Mucosa of descending colon (tissue), 3 donors: ENCODE results near the gene RER1. TPM values are rescaled to one million over a fixed set of nuclear protein-coding genes. Genes with fewer than 3 reads are reported as not detected.

Experiments
- ATAC-seq: fragments of 200-7000 bp; cut with Tn5 transposase; one replicate; pipeline ENCODE4 v1.9.1; 2020; ENCODE audit warnings: mild to moderate bottlenecking, moderate library complexity
- DNase-seq, 3 donors: peaks; one replicate each; pipeline ENCODE4 v3.0.0-alpha.2; 2020
- H3K36me3 ChIP-seq: fragments of 200-600 bp; one replicate; pipeline ENCODE4 v1.8.0; 2021; ENCODE audit warnings: low read depth, mild to moderate bottlenecking
- H3K4me1 ChIP-seq: fragments of 200-600 bp; one replicate; pipeline ENCODE4 v1.8.0; 2021; ENCODE audit warnings: low read depth, mild to moderate bottlenecking
- H3K4me3 ChIP-seq: fragments of 200-600 bp; one replicate; pipeline ENCODE4 v1.8.0; 2021; ENCODE audit warnings: mild to moderate bottlenecking
- H3K9me3 ChIP-seq: fragments of 200-600 bp; one replicate; pipeline ENCODE4 v1.8.0; 2021; ENCODE audit warnings: mild to moderate bottlenecking
- CTCF ChIP-seq: fragments of 200-600 bp; IDR thresholded peaks from one replicate; pipeline ENCODE4 v1.8.0; 2022; ENCODE audit warnings: antibody characterized with exemption, mild to moderate bottlenecking
- intact Hi-C, 2 donors: fragments of 100-400 bp; cut with DNase I in 1 of 2; cut with micrococcal nuclease in 1 of 2; formaldehyde crosslinking; loops; one replicate each; pipeline versions ENCODE4 v1.11.0 to v1.11.1; 2022; cut with DNase I, micrococcal nuclease
- total RNA-seq, 3 donors: library from RNA; stranded (reverse); fragmentation: NEBNext Ultra II Directional in 2 of 3; extraction: Animal tissue kit (Norgen Biotek cat#: 25700) in 2 of 3; gene quantifications; one replicate each; pipeline versions ENCODE4 v1.2.1 to v1.2.4, GENCODE V29; 2021 to 2023
- donor health status: DM: no; HTN: no; CAD: no; lungs with moderate emphysema.
- donor health status: DM: no; HTN: no; CAD: no.
- donor health status: DM: no; HTN: yes; CAD: no.

The RER1 gene
- total RNA-seq, 3 donors from 2014 or later, result 151 to 217 (median 193) TPM

- intact Hi-C loops, result no loop called here
- Histone ChIP-seq H3K4me3 (no peak overlapping the region), H3K4me1 (no peaks in the 10 kb centered on the region), H3K9me3 (peaks cover 6% of the 10 kb centered on the region), H3K36me3 (no peaks in the 10 kb centered on the region)
- no peak for TF ChIP-seq CTCF
- DNase-seq, result no peak
- no peak for ATAC-seq
Measured at GRCh38 chr1:2422523-2422922, 30.9 kb downstream of the RER1 start.

GRCh38 chr1:2425892-2426291 is 34.3 kb downstream of the RER1 start:
- Histone ChIP-seq H3K4me1 (no peaks in the 10 kb centered on the region), H3K9me3 (peaks cover 10% of the 10 kb centered on the region), H3K36me3 (no peaks in the 10 kb centered on the region), H3K4me3 (no peak overlapping the region)
- DNase-seq (no peak), ATAC-seq (no peak)
- intact Hi-C loops, result no loop called here
- no peak for TF ChIP-seq CTCF

- no peaks in the 10 kb centered on the region for H3K4me1 ChIP-seq
- intact Hi-C loops, result no loop called here
- no peak for ATAC-seq
- H3K4me3 ChIP-seq, result no peak overlapping the region
- no peak for TF ChIP-seq CTCF
- H3K9me3 ChIP-seq, result peaks cover 10% of the 10 kb centered on the region
- H3K36me3 ChIP-seq, result no peaks in the 10 kb centered on the region
- DNase-seq, result no peak
Measured at GRCh38 chr1:2426540-2426939, 34.9 kb downstream of the RER1 start.

GRCh38 chr1:2427051-2427450 is 35.4 kb downstream of the RER1 start:
- Histone ChIP-seq H3K9me3 (peaks cover 10% of the 10 kb centered on the region), H3K36me3 (no peaks in the 10 kb centered on the region), H3K4me3 (no peak overlapping the region), H3K4me1 (no peaks in the 10 kb centered on the region)
- intact Hi-C loops, result no loop called here
- no peak for ATAC-seq
- no peak for DNase-seq
- TF ChIP-seq CTCF, result no peak

GRCh38 chr1:2427976-2428375 is 36.3 kb downstream of the RER1 start:
- no peak for TF ChIP-seq CTCF
- DNase-seq (no peak), ATAC-seq (no peak)
- Histone ChIP-seq H3K9me3 (peaks cover 10% of the 10 kb centered on the region), H3K4me3 (no peak overlapping the region), H3K36me3 (no peaks in the 10 kb centered on the region), H3K4me1 (no peaks in the 10 kb centered on the region)
- intact Hi-C loops, result no loop called here

GRCh38 chr1:2428490-2428889 is 36.8 kb downstream of the RER1 start:
- intact Hi-C loops, result no loop called here
- no peak for TF ChIP-seq CTCF
- Histone ChIP-seq H3K4me3 (no peak overlapping the region), H3K36me3 (no peaks in the 10 kb centered on the region), H3K9me3 (peaks cover 6% of the 10 kb centered on the region), H3K4me1 (no peaks in the 10 kb centered on the region)
- DNase-seq, result no peak
- ATAC-seq, result no peak
